Adrenal gland (tissue), 12 donors: ENCODE results near the gene CENPC. TPM values are rescaled to one million over a fixed set of nuclear protein-coding genes. Genes with fewer than 3 reads are reported as not detected.

ENCODE experiments used
- DNase-seq, 7 donors: peaks; one replicate each; pipeline ENCODE4 v3.0.0-alpha.2; 2019 to 2020
- H3K27ac ChIP-seq, 5 donors: fragments of 200-600 bp; sonication (generic) in 4 of 5; 1 replicate in 3 of 5; 2 replicates in 2 of 5; pipeline versions ENCODE4 v1.5.1 to v1.8.0; 2016 to 2020; ENCODE audit warnings: mild to moderate bottlenecking in 1 of 5
- H3K27me3 ChIP-seq: fragments of 200-600 bp; 2 replicates; pipeline ENCODE4 v1.8.0; 2021
- H3K36me3 ChIP-seq, 2 donors: fragments of 200-600 bp; replicated peaks in 1 of 2; 1 replicate in 1 of 2; 2 replicates in 1 of 2; pipeline versions ENCODE4 v1.5.1 to v1.8.0; 2018 to 2022
- H3K4me1 ChIP-seq, 2 donors: fragments of 200-600 bp; replicated peaks in 1 of 2; 1 replicate in 1 of 2; 2 replicates in 1 of 2; pipeline versions ENCODE4 v1.5.1 to v1.8.0; 2018 to 2021
- H3K4me3 ChIP-seq, 4 donors: fragments of 200-600 bp; sonication (generic) in 3 of 4; one replicate each; pipeline ENCODE4 v1.5.1; 2016 to 2018
- H3K9me3 ChIP-seq, 3 donors: fragments of 200-600 bp; sonication (generic) in 1 of 3; replicated peaks in 1 of 3; 1 replicate in 2 of 3; 2 replicates in 1 of 3; pipeline versions ENCODE4 v1.5.1 to v1.8.0; 2016 to 2021
- CTCF ChIP-seq, 6 experiments: fragments of 450-650 bp in 4 of 6; fragments of 200-600 bp in 2 of 6; sonication (generic) in 1 of 6; IDR thresholded peaks; 1 replicate in 5 of 6; 2 replicates in 1 of 6; pipeline versions ENCODE4 v1.5.1 to v1.8.0; 2016 to 2021; ENCODE audit warnings: antibody characterized with exemption in 6 of 6, mild to moderate bottlenecking in 2 of 6, moderate library complexity in 1 of 6
- POLR2A ChIP-seq, 2 donors: fragments of 450-650 bp; IDR thresholded peaks; one replicate each; pipeline ENCODE4 v1.6.1; 2017; ENCODE audit warnings: antibody characterized with exemption in 2 of 2, mild to moderate bottlenecking in 2 of 2, moderate library complexity in 1 of 2
- WGBS, 4 donors: extraction: QIAGEN DNeasy Blood & Tissue Kit in 2 of 4; methylation state at CpG; one replicate each; pipeline versions ENCODE4 v1.1.5 to v1.1.7; 2013 to 2017; 5-methylcytosine and 5-hydroxymethylcytosine counted together
- intact Hi-C, 2 donors: fragments of 100-400 bp; cut with DNase I; formaldehyde crosslinking; loops; one replicate each; pipeline versions ENCODE4 v1.14.1 to v1.15.0; 2022 to 2023
- polyA plus RNA-seq, 3 donors: library from polyadenylated mRNA; stranded (reverse); fragments of 200-250 nt in 2 of 3; fragments of 350-450 nt in 1 of 3; fragmentation: Illumina TruSeq in 1 of 3; extraction: RNeasy Lipid Tissue Mini Kit (QIAGEN cat#74804) in 1 of 3; gene quantifications; one replicate each; pipeline ENCODE4 v1.2.3, GENCODE V29; 2013 to 2014
- total RNA-seq, 9 donors: library from RNA; depleted of rRNA in 4 of 9; stranded (reverse); fragments of >200 nt in 4 of 9; fragments of 120-200 nt in 1 of 9; fragmentation: NEBNext Ultra II Directional in 1 of 9; extraction: Animal tissue kit (Norgen Biotek cat#: 25700) in 1 of 9; gene quantifications; one replicate each; pipeline versions ENCODE4 v1.1.0 to v1.2.4, GENCODE V29; 2013 to 2023
- donor health status: healthy with polysubstance abuse.
- donor health status: Bipolar disorder and iron deficiency.
- donor health status: DM: yes; HTN: yes; CAD: no.
- donor health status: DM: no; HTN: no; CAD: no.
- donor health status: DM: no; HTN: no; CAD: no.
- donor health status: DM: yes; HTN: yes; CAD: no.

The CENPC gene
- total and polyA plus RNA-seq, 12 donors, result 5.8 to 31.1 (median 16.6) TPM

- intact Hi-C loops, result no loop called here
- no peak for TF ChIP-seq CTCF (IDR thresholded peaks at IDR 0.05)
- TF ChIP-seq POLR2A (IDR thresholded peaks at IDR 0.05), result no peak
- Histone ChIP-seq H3K4me3 (no peak overlapping the region), H3K9me3 (no peaks in the 10 kb centered on the region), H3K27me3 (no peaks in the 10 kb centered on the region), H3K36me3 (no peaks in the 10 kb centered on the region), H3K27ac (no peak overlapping the region), H3K4me1 (no peaks in the 10 kb centered on the region)
- no peak for DNase-seq
Observed at GRCh38 chr4:67584496-67584895, 39.2 kb upstream of the CENPC start.

DNA sequence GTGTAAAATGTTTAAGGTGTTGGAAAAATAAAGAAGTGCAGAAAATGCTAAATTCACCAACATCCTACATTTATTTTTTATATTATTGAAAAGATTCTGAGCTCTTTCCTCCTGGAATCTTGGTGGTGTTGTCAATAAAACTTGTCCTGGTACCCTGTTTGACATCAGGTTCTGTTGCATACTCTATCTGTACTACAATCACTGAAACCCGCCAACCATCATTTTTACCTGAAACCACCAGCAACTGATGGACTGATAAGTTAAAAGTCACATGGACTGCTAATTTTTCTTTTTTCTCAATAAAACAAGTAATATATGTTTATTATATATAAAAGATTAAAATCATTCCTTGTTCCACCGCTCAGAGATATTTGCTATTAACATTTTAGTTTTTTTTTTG, 36.6 kb upstream of the CENPC start:
- intact Hi-C loops, result no loop called here
- DNase-seq, result no peak
- no peak for TF ChIP-seq POLR2A (IDR thresholded peaks at IDR 0.05)
- TF ChIP-seq CTCF (IDR thresholded peaks at IDR 0.05), result no peak
- H3K4me3 ChIP-seq, result no peak overlapping the region
- WGBS, 4 donors, result 44 to 50% (median 48%) methylated on average over 2 of the region's 2 CpGs
- H3K36me3 ChIP-seq, result no peaks in the 10 kb centered on the region
- H3K27ac ChIP-seq, result no peak overlapping the region
- H3K4me1 ChIP-seq, result no peaks in the 10 kb centered on the region
- H3K27me3 ChIP-seq, result no peaks in the 10 kb centered on the region
- no peaks in the 10 kb centered on the region for H3K9me3 ChIP-seq

DNA sequence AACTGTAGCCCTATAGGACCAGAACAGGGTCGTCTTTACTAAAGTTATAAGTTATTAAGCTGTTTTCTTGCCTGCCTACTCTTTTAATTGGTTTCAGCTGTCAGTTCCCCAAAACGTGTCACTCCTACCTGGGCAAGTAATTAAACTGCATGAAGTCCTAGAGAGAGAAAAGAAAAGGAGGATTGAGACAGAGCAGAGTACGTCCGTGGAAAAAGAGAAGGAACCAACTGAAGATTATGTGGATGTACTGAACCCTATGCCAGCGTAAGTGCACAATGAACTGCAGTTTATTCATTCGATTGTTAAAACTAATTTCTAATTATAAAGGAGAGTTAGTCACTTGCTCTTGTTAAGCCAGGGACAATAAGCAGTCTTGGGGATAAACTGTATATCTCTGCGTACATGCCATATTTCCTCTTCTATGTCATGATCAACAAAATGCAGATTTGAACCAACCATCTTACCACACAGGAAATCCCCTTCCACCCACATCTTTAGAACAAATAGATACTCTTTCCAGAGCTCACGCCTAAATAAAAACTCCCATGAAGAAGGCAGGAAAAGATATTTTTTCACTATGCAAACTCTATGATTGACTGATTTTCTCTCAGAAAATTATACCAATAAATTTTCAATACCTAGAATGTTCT, 36.0 kb upstream of the CENPC start:
- no peaks in the 10 kb centered on the region for H3K27me3 ChIP-seq
- H3K4me1 ChIP-seq, result no peaks in the 10 kb centered on the region
- TF ChIP-seq POLR2A (IDR thresholded peaks at IDR 0.05), result no peak
- TF ChIP-seq CTCF (IDR thresholded peaks at IDR 0.05), result no peak
- intact Hi-C loops, result no loop called here
- no peaks in the 10 kb centered on the region for H3K36me3 ChIP-seq
- DNase-seq, result no peak
- H3K27ac ChIP-seq, result no peak overlapping the region
- no peak overlapping the region for H3K4me3 ChIP-seq
- WGBS, 4 donors, result 58 to 72% (median 66%) methylated on average over 8 of the region's 8 CpGs
- no peaks in the 10 kb centered on the region for H3K9me3 ChIP-seq

DNA sequence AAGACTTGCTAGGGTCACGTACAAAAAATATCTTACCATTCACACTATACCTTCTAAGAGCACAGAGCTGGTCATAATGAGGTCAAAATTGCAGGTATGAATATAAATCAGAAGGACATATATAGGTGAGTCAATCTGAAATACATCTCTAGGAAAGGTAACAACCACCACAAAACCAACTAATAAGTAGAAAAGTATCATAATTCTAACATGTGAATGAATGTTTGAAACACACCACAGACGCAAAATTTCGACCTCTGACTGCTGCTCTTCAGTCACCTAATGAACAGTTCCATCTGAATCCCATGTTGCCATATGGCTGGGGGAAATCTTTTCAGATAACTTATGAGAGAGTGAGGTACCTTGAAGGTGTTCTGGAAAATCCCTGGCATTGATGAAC, 35.3 kb upstream of the CENPC start:
- H3K27ac ChIP-seq, result no peak overlapping the region
- no peaks in the 10 kb centered on the region for H3K27me3 ChIP-seq
- intact Hi-C loops, result no loop called here
- H3K36me3 ChIP-seq, result no peaks in the 10 kb centered on the region
- no peak for DNase-seq
- no peaks in the 10 kb centered on the region for H3K9me3 ChIP-seq
- H3K4me1 ChIP-seq, result no peaks in the 10 kb centered on the region
- 67 to 93% (median 88%) methylated on average over 3 of the region's 3 CpGs for WGBS, 4 donors
- no peak overlapping the region for H3K4me3 ChIP-seq
- TF ChIP-seq POLR2A (IDR thresholded peaks at IDR 0.05) (no peak), CTCF (IDR thresholded peaks at IDR 0.05) (no peak)
